Panc1 (cell line): ENCODE measurements around the gene NFATC2IP. TPM values are rescaled to one million over a fixed set of nuclear protein-coding genes. Genes with fewer than 3 reads are reported as not detected.
"Not testable (repeated sequence)": the region's sequence is repeated elsewhere in the genome, so short reads cannot be mapped to it uniquely, and the experiment has no call there.

Experiments
- ATAC-seq: fragments of 200-7000 bp; cut with Tn5 transposase; 2 replicates; pipeline ENCODE4 v1.9.1; 2020; ENCODE audit warnings: mild to moderate bottlenecking, moderate library complexity
- BruUV-seq: library from RNA; stranded (reverse); fragments of 400-500 nt; replicated peaks from 2 replicates; lab custom pipeline; 2021; lab: Mats Ljungman, UMichigan
- CTCF ChIA-PET: fragments of 300-600 bp; sonication (Branson Sonifier 250); formaldehyde crosslinking; loops from one replicate; lab custom pipeline; 2022; ENCODE audit warnings: antibody characterized with exemption; lab: Charles Lee
- POLR2A ChIA-PET: fragments of 300-600 bp; sonication (Branson Sonifier 250); formaldehyde crosslinking; loops from one replicate; lab custom pipeline; 2022; ENCODE audit warnings: antibody characterized with exemption; lab: Charles Lee
- DNase-seq: peaks from one replicate; pipeline ENCODE4 v3.0.0-alpha.2; 2010; ENCODE audit warnings: low read depth, low spot score
- H3K27ac ChIP-seq: 2 replicates; pipeline ENCODE4 v1.5.1; 2011; ENCODE audit warnings: mild to moderate bottlenecking, low read length, inconsistent platforms
- H3K27me3 ChIP-seq: fragments of 200-500 bp; sonication (Bioruptor generic); 2 replicates; pipeline ENCODE4 v1.6.0; 2014; ENCODE audit warnings: low read length, inconsistent platforms; ENCODE audit not compliant: control insufficient read depth, insufficient read depth
- H3K36me3 ChIP-seq: fragments of 200-500 bp; sonication (Bioruptor generic); 2 replicates; pipeline ENCODE4 v1.5.1; 2014; ENCODE audit warnings: inconsistent platforms, mild to moderate bottlenecking, low read length, moderate library complexity; ENCODE audit not compliant: control insufficient read depth, insufficient read depth
- H3K4me1 ChIP-seq: 2 replicates; pipeline ENCODE4 v1.5.1; 2011; ENCODE audit warnings: inconsistent platforms, mild to moderate bottlenecking, low read length, moderate library complexity; ENCODE audit not compliant: control insufficient read depth, insufficient read depth
- H3K4me3 ChIP-seq, 2 experiments: 2 replicates each; pipeline ENCODE4 v1.5.1; 2011 to 2012; ENCODE audit warnings: low read depth in 2 of 2, low read length in 2 of 2, mild to moderate bottlenecking in 2 of 2, inconsistent platforms in 1 of 2, moderate library complexity in 1 of 2
- H3K9me3 ChIP-seq: fragments of 200-500 bp; sonication (Bioruptor generic); 2 replicates; pipeline ENCODE4 v1.5.1; 2014; ENCODE audit warnings: low read depth, mild to moderate bottlenecking, inconsistent platforms, low read length, moderate library complexity; ENCODE audit not compliant: control insufficient read depth, insufficient read depth
- POLR2AphosphoS5 ChIP-seq: IDR thresholded peaks from 2 replicates; pipeline ENCODE4 v1.6.1; 2012; ENCODE audit warnings: mild to moderate bottlenecking, low read depth, low read length, moderate library complexity
- SIN3A ChIP-seq: IDR thresholded peaks from 2 replicates; pipeline ENCODE4 v1.6.1; 2012; ENCODE audit warnings: low read depth, mild to moderate bottlenecking, low read length, moderate library complexity, borderline replicate concordance; ENCODE audit not compliant: insufficient read depth
- TCF7L2 ChIP-seq: IDR thresholded peaks from 2 replicates; pipeline ENCODE4 v1.6.1; 2011; ENCODE audit warnings: mild to moderate bottlenecking, low read depth, low read length, inconsistent platforms
- in situ Hi-C: cut with HindIII; loops from 2 replicates; pipeline ENCODE4 v1.10.0; 2016; ENCODE audit warnings: low sequenced_read_pairs, low pct_unique_long_range_greater_than_20kb
- intact Hi-C: fragments of 100-400 bp; cut with micrococcal nuclease; formaldehyde crosslinking; loops from one replicate; pipeline ENCODE4 v1.10.0; 2022; ENCODE audit not compliant: unreplicated experiment
- total RNA-seq: library from RNA; stranded (reverse); gene quantifications from one replicate; pipeline ENCODE4 v1.2.1, GENCODE V29; 2021; ENCODE audit not compliant: unreplicated experiment
- TF ChIP-seq, protein P1 (sequence below): fragments of 450-650 bp; IDR thresholded peaks from 2 replicates; pipeline ENCODE4 v1.5.1; 2017; ENCODE audit warnings: mild to moderate bottlenecking
- TF ChIP-seq, protein P2 (sequence below), 2 experiments: IDR thresholded peaks; 2 replicates each; pipeline ENCODE4 v1.6.1; 2011 to 2012; ENCODE audit warnings: low read depth in 2 of 2, control low read depth in 1 of 2, low read length in 1 of 2, mild to moderate bottlenecking in 1 of 2, moderate library complexity in 1 of 2; ENCODE audit not compliant: insufficient read depth in 1 of 2

The NFATC2IP gene
- total RNA-seq, 1 experiment from 2014 or later, result 47.3 TPM

DNA sequence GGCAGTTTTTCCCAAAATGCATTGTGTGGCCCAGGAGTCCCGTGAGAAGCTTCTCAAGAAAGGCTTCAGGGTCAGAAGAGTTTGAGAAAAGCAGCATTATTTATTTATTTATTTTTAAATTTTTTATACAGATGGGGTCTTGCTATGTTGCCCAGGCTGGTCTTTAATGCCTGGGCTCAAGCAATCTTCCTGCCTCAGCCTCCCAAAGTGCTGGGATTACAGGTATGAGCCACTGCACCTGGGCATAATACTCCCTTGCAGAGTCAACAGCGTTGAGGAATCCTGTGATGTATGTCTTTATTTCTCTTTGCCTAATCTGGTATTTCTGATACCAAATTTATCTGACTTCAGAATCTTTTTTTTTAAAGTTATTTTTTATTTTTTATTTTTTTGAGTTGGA lies 49.3 kb downstream of the NFATC2IP start:
- Histone ChIP-seq H3K27me3 (no peaks in the 10 kb centered on the region), H3K4me1 (no peaks in the 10 kb centered on the region), H3K36me3 (no peaks in the 10 kb centered on the region), H3K9me3 (no peaks in the 10 kb centered on the region), H3K27ac (no peak overlapping the region), H3K4me3 (no peak overlapping the region)
- DNase-seq, result no peak
- ChIA-PET POLR2A (no interaction called here), CTCF (no interaction called here)
- no TSS peak for BruUV-seq
- ATAC-seq, result no peak
- in situ Hi-C loops (no loop called here), intact Hi-C loops (no loop called here)
- TF ChIP-seq POLR2AphosphoS5, result no peak
- no peak for TF ChIP-seq TCF7L2
- TF ChIP-seq SIN3A, result no peak
- TF ChIP-seq, protein P1, sequence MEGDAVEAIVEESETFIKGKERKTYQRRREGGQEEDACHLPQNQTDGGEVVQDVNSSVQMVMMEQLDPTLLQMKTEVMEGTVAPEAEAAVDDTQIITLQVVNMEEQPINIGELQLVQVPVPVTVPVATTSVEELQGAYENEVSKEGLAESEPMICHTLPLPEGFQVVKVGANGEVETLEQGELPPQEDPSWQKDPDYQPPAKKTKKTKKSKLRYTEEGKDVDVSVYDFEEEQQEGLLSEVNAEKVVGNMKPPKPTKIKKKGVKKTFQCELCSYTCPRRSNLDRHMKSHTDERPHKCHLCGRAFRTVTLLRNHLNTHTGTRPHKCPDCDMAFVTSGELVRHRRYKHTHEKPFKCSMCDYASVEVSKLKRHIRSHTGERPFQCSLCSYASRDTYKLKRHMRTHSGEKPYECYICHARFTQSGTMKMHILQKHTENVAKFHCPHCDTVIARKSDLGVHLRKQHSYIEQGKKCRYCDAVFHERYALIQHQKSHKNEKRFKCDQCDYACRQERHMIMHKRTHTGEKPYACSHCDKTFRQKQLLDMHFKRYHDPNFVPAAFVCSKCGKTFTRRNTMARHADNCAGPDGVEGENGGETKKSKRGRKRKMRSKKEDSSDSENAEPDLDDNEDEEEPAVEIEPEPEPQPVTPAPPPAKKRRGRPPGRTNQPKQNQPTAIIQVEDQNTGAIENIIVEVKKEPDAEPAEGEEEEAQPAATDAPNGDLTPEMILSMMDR, result no peak
- TF ChIP-seq, protein P2, sequence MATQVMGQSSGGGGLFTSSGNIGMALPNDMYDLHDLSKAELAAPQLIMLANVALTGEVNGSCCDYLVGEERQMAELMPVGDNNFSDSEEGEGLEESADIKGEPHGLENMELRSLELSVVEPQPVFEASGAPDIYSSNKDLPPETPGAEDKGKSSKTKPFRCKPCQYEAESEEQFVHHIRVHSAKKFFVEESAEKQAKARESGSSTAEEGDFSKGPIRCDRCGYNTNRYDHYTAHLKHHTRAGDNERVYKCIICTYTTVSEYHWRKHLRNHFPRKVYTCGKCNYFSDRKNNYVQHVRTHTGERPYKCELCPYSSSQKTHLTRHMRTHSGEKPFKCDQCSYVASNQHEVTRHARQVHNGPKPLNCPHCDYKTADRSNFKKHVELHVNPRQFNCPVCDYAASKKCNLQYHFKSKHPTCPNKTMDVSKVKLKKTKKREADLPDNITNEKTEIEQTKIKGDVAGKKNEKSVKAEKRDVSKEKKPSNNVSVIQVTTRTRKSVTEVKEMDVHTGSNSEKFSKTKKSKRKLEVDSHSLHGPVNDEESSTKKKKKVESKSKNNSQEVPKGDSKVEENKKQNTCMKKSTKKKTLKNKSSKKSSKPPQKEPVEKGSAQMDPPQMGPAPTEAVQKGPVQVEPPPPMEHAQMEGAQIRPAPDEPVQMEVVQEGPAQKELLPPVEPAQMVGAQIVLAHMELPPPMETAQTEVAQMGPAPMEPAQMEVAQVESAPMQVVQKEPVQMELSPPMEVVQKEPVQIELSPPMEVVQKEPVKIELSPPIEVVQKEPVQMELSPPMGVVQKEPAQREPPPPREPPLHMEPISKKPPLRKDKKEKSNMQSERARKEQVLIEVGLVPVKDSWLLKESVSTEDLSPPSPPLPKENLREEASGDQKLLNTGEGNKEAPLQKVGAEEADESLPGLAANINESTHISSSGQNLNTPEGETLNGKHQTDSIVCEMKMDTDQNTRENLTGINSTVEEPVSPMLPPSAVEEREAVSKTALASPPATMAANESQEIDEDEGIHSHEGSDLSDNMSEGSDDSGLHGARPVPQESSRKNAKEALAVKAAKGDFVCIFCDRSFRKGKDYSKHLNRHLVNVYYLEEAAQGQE (IDR thresholded peaks at IDR 0.05; ENCODE audit: insufficient read depth in 1 of 2, low read depth in 2 of 2, low read length in 1 of 2), result no peak

DNA sequence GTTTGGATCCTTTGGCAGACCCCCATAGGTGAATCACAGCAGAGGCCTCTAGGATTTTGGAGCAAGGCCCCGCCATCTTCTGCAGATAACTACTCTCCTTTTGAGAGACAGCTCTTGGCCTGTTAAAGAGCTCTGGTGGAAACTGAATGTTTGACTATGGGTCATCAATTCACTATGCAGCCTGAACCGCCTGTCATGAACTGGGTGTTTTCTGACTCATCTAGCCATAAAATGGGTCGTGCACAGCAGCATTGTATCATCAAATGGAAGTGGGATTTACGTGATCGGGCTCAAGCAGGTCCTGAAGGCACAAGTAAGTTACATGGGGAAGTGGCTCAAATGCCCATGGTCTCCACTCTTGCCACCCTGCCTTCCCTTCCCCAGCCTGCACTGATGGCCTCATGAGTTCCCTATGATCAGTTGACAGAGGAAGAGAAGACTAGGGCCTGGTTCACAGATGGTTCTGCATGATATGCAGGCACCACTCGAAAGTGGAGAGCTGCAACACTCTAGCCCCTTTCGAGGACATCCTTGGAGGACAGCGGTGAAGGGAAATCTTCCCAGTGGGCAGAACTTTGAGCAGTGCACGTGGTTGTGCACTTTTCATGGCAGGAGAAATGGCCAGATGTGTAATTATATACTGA lies 53.9 kb downstream of the NFATC2IP start:
- H3K27me3 ChIP-seq, intact Hi-C loops, H3K36me3 ChIP-seq, POLR2A ChIA-PET, H3K27ac ChIP-seq, BruUV-seq, H3K4me3 ChIP-seq, ATAC-seq, in situ Hi-C loops, H3K9me3 ChIP-seq, DNase-seq, H3K4me1 ChIP-seq, CTCF ChIA-PET: not testable (repeated sequence)
